Neural crest cell (in vitro differentiated cells): Measurements from ENCODE around the gene COL2A1. TPM values are rescaled to one million over a fixed set of nuclear protein-coding genes. Genes with fewer than 3 reads are reported as not detected.
A peak's percentile ranks its signal among the peaks of the same experiment; 100 is the strongest.

Experiments used
- DNase-seq: peaks from one replicate; pipeline ENCODE4 v3.0.0; 2021; ENCODE audit warnings: low read depth, mixed read lengths, low spot score
- H3K27ac Mint-ChIP-seq: one replicate; pipeline ENCODE4 v1.8.0; 2021; ENCODE audit warnings: mild to moderate bottlenecking, mixed read lengths; ENCODE audit not compliant: unreplicated experiment
- H3K27me3 Mint-ChIP-seq: 2 replicates; pipeline ENCODE4 v1.8.0; 2021; ENCODE audit warnings: low read depth, mild to moderate bottlenecking, mixed read lengths
- H3K36me3 Mint-ChIP-seq: 2 replicates; pipeline ENCODE4 v1.8.0; 2021; ENCODE audit warnings: low read depth, mild to moderate bottlenecking, mixed read lengths
- H3K4me1 Mint-ChIP-seq: 2 replicates; pipeline ENCODE4 v1.8.0; 2021; ENCODE audit warnings: mixed read lengths
- H3K4me3 Mint-ChIP-seq: one replicate; pipeline ENCODE4 v1.8.0; 2021; ENCODE audit warnings: mild to moderate bottlenecking, mixed read lengths
- H3K9me3 Mint-ChIP-seq: 2 replicates; pipeline ENCODE4 v1.8.0; 2021; ENCODE audit warnings: mixed read lengths
- CTCF ChIP-seq: fragments of 200-600 bp; sonication (generic); conservative IDR thresholded peaks from 2 replicates; pipeline ENCODE4 v1.5.0; 2021; ENCODE audit warnings: antibody characterized with exemption, mild to moderate bottlenecking
- long read RNA-seq: library from polyadenylated mRNA; unstranded; transcript quantifications from one replicate; pipeline ENCODE4 v2.0.0, GENCODE V29; 2020
- total RNA-seq: library from RNA; stranded (reverse); gene quantifications from 2 replicates; pipeline ENCODE4 v1.2.1, GENCODE V29; 2021

COL2A1 gene
- total RNA-seq, result 384 and 386 TPM in 2 replicates
- long read RNA-seq, partial matches to known transcripts, result 22 of 27 reads
- long read RNA-seq, other reads (novel, unspliced or antisense), result 1 of 27 reads

GRCh38 chr12:48004053-48004941, at the start of gene COL2A1:
Gene COL2A1 (minus strand): TSS chr12:48004476. CDS start chr12:48004321, 155 bp downstream.
- Mint-ChIP-seq H3K27me3 (peaks cover 59% of the 10 kb centered on the region), H3K27ac (peak within 1 kb of the TSS; percentile 97), H3K4me1 (peaks cover 62% of the 10 kb centered on the region), H3K4me3 (peak within 1 kb of the TSS; percentile 98), H3K9me3 (no peaks in the 10 kb centered on the region), H3K36me3 (no peaks in the 10 kb centered on the region)
- TF ChIP-seq CTCF, result no peak
- DNase-seq, result peak; percentile 68

GRCh38 chr12:48053883-48054282, 49.6 kb upstream of the COL2A1 start:
- Mint-ChIP-seq H3K4me1 (no peaks in the 10 kb centered on the region), H3K36me3 (peaks cover 13% of the 10 kb centered on the region), H3K27ac (no peak overlapping the region), H3K9me3 (peaks cover 7% of the 10 kb centered on the region), H3K4me3 (no peak overlapping the region), H3K27me3 (no peaks in the 10 kb centered on the region)
- no peak for TF ChIP-seq CTCF
- DNase-seq, result no peak

GRCh38 chr12:48053122-48053521, 48.8 kb upstream of the COL2A1 start:
- no peak overlapping the region for H3K27ac Mint-ChIP-seq

GRCh38 chr12:48051681-48052080, 47.4 kb upstream of the COL2A1 start:
- Mint-ChIP-seq H3K9me3 (no peaks in the 10 kb centered on the region), H3K27ac (no peak overlapping the region), H3K36me3 (peaks cover 9% of the 10 kb centered on the region), H3K4me3 (no peak overlapping the region), H3K27me3 (no peaks in the 10 kb centered on the region), H3K4me1 (no peaks in the 10 kb centered on the region)
- no peak for TF ChIP-seq CTCF
- DNase-seq, result no peak

More at GRCh38 chr12:48053122-48053521, 48.8 kb upstream of the COL2A1 start:
- peaks cover 6% of the 10 kb centered on the region for H3K36me3 Mint-ChIP-seq
- no peaks in the 10 kb centered on the region for H3K9me3 Mint-ChIP-seq
- H3K4me1 Mint-ChIP-seq, result no peaks in the 10 kb centered on the region
- no peak for TF ChIP-seq CTCF
- H3K4me3 Mint-ChIP-seq, result no peak overlapping the region
- DNase-seq, result no peak
- no peaks in the 10 kb centered on the region for H3K27me3 Mint-ChIP-seq

GRCh38 chr12:48050174-48050573, 45.9 kb upstream of the COL2A1 start:
- no peaks in the 10 kb centered on the region for H3K4me1 Mint-ChIP-seq
- no peaks in the 10 kb centered on the region for H3K27me3 Mint-ChIP-seq
- DNase-seq, result no peak
- H3K27ac Mint-ChIP-seq, result no peak overlapping the region
- H3K36me3 Mint-ChIP-seq, result peaks cover 17% of the 10 kb centered on the region
- no peak overlapping the region for H3K4me3 Mint-ChIP-seq
- no peaks in the 10 kb centered on the region for H3K9me3 Mint-ChIP-seq
- no peak for TF ChIP-seq CTCF
